GM23338 (cell line): ENCODE data around the gene COMMD2. TPM values are rescaled to one million over a fixed set of nuclear protein-coding genes. Genes with fewer than 3 reads are reported as not detected.
A peak's percentile ranks its signal among the peaks of the same experiment; 100 is the strongest.

ENCODE experiments used
- ATAC-seq: fragments of 200-7000 bp; cut with Tn5 transposase; 3 replicates; pipeline ENCODE4 v1.9.1; 2020
- DNase-seq: peaks from one replicate; pipeline ENCODE4 v3.0.0-alpha.2; 2015; ENCODE audit warnings: low spot score
- H2AFZ ChIP-seq: fragments of 200-600 bp; sonication (generic); 2 replicates; pipeline ENCODE4 v1.8.0; 2016; ENCODE audit warnings: antibody characterized with exemption, mild to moderate bottlenecking, moderate library complexity
- H3F3A ChIP-seq: fragments of 200-600 bp; sonication (generic); replicated peaks from 2 replicates; pipeline ENCODE4 v1.8.0; 2017; ENCODE audit warnings: antibody characterized with exemption, mixed run types, low read depth
- H3K27ac ChIP-seq: fragments of 200-600 bp; sonication (generic); 2 replicates; pipeline ENCODE4 v1.6.1; 2016; ENCODE audit warnings: low read depth
- H3K27me3 ChIP-seq: fragments of 200-600 bp; sonication (generic); 2 replicates; pipeline ENCODE4 v1.8.0; 2016; ENCODE audit warnings: mild to moderate bottlenecking, mixed run types, moderate library complexity; ENCODE audit not compliant: insufficient read depth
- H3K36me3 ChIP-seq: fragments of 200-600 bp; sonication (generic); 2 replicates; pipeline ENCODE4 v1.8.0; 2016; ENCODE audit warnings: mild to moderate bottlenecking; ENCODE audit not compliant: insufficient read depth
- H3K4me1 ChIP-seq: fragments of 200-600 bp; sonication (generic); 2 replicates; pipeline ENCODE4 v1.8.0; 2016; ENCODE audit warnings: mild to moderate bottlenecking, moderate library complexity; ENCODE audit not compliant: insufficient read depth
- H3K4me2 ChIP-seq: fragments of 200-600 bp; sonication (generic); 2 replicates; pipeline ENCODE4 v1.7.1; 2017; ENCODE audit warnings: mixed run types
- H3K4me3 ChIP-seq: fragments of 200-600 bp; sonication (generic); 2 replicates; pipeline ENCODE4 v1.6.1; 2016; ENCODE audit warnings: mixed run types
- H3K79me2 ChIP-seq: fragments of 200-600 bp; sonication (generic); replicated peaks from 2 replicates; pipeline ENCODE4 v1.8.0; 2017; ENCODE audit warnings: mild to moderate bottlenecking; ENCODE audit not compliant: insufficient read depth
- H3K9me2 ChIP-seq: fragments of 200-600 bp; sonication (generic); 2 replicates; pipeline ENCODE4 v1.8.0; 2017; ENCODE audit not compliant: insufficient read depth
- H4K20me1 ChIP-seq: fragments of 200-600 bp; sonication (generic); replicated peaks from 2 replicates; pipeline ENCODE4 v1.8.0; 2017; ENCODE audit warnings: mild to moderate bottlenecking; ENCODE audit not compliant: insufficient read depth
- H3K27ac Mint-ChIP-seq: 2 replicates; pipeline ENCODE4 v1.8.0; 2020; ENCODE audit warnings: inconsistent platforms, mild to moderate bottlenecking, moderate library complexity, mixed read lengths
- H3K27me3 Mint-ChIP-seq: 3 replicates; pipeline ENCODE4 v1.8.0; 2022; ENCODE audit warnings: low read depth, mild to moderate bottlenecking, moderate library complexity, mixed read lengths, inconsistent platforms; ENCODE audit not compliant: insufficient read depth, poor library complexity
- H3K36me3 Mint-ChIP-seq: 3 replicates; pipeline ENCODE4 v1.8.0; 2021; ENCODE audit warnings: low read depth, mild to moderate bottlenecking, inconsistent platforms, moderate library complexity, mixed read lengths
- H3K4me1 Mint-ChIP-seq: 3 replicates; pipeline ENCODE4 v1.8.0; 2020; ENCODE audit warnings: mild to moderate bottlenecking, inconsistent platforms, mixed read lengths
- H3K4me3 Mint-ChIP-seq: 3 replicates; pipeline ENCODE4 v1.8.0; 2021; ENCODE audit warnings: moderate library complexity, mild to moderate bottlenecking, inconsistent platforms, mixed read lengths
- H3K9me3 Mint-ChIP-seq: 3 replicates; pipeline ENCODE4 v1.8.0; 2020; ENCODE audit warnings: moderate library complexity, mild to moderate bottlenecking, inconsistent platforms, mixed read lengths
- EZH2phosphoT487 ChIP-seq: fragments of 200-600 bp; sonication (generic); IDR thresholded peaks from one replicate; pipeline ENCODE4 v1.8.1; 2018; ENCODE audit warnings: antibody characterized with exemption; ENCODE audit not compliant: unreplicated experiment
- NANOG ChIP-seq: IDR thresholded peaks from 2 replicates; pipeline ENCODE4 v1.6.1; 2016; ENCODE audit warnings: antibody characterized with exemption, borderline replicate concordance
- POLR2AphosphoS5 ChIP-seq: IDR thresholded peaks from 2 replicates; pipeline ENCODE4 v1.6.1; 2016; ENCODE audit warnings: antibody characterized with exemption, low read depth
- polyA plus RNA-seq: library from polyadenylated mRNA; unstranded; fragments of >200 nt; fragmentation: Nextera tagmentation; extraction: Ambion mirVana; gene quantifications from 2 replicates; pipeline ENCODE4 v1.2.1, GENCODE V29; 2016
- total RNA-seq: library from RNA; depleted of rRNA; stranded (reverse); fragments of >200 nt; shearing (Covaris generic); gene quantifications from 2 replicates; pipeline ENCODE4 v1.2.3, GENCODE V29; 2014
- TF ChIP-seq, protein P1 (sequence below): IDR thresholded peaks from one replicate; pipeline ENCODE4 v1.6.1; 2018; ENCODE audit warnings: antibody characterized with exemption; ENCODE audit not compliant: unreplicated experiment
- TF ChIP-seq, protein P2 (sequence below): IDR thresholded peaks from 2 replicates; pipeline ENCODE4 v1.6.1; 2016; ENCODE audit warnings: antibody characterized with exemption
- TF ChIP-seq, protein P3 (sequence below): fragments of 250-450 bp; sonication (Bioruptor Pico); IDR thresholded peaks from 2 replicates; pipeline ENCODE4 v1.5.0; 2020; ENCODE audit warnings: mild to moderate bottlenecking, moderate library complexity
- TF ChIP-seq, protein P4 (sequence below), 2 experiments: fragments of 200-600 bp in 1 of 2; sonication (generic) in 1 of 2; conservative IDR thresholded peaks; 2 replicates each; pipeline versions ENCODE4 v1.5.1 to v1.6.1; 2016 to 2017; ENCODE audit warnings: antibody characterized with exemption in 2 of 2, low read depth in 2 of 2, mild to moderate bottlenecking in 2 of 2, moderate library complexity in 1 of 2

COMMD2 gene
- total and polyA plus RNA-seq, 2 experiments from 2014 or later, result 55.5 to 61.1 TPM

DNA sequence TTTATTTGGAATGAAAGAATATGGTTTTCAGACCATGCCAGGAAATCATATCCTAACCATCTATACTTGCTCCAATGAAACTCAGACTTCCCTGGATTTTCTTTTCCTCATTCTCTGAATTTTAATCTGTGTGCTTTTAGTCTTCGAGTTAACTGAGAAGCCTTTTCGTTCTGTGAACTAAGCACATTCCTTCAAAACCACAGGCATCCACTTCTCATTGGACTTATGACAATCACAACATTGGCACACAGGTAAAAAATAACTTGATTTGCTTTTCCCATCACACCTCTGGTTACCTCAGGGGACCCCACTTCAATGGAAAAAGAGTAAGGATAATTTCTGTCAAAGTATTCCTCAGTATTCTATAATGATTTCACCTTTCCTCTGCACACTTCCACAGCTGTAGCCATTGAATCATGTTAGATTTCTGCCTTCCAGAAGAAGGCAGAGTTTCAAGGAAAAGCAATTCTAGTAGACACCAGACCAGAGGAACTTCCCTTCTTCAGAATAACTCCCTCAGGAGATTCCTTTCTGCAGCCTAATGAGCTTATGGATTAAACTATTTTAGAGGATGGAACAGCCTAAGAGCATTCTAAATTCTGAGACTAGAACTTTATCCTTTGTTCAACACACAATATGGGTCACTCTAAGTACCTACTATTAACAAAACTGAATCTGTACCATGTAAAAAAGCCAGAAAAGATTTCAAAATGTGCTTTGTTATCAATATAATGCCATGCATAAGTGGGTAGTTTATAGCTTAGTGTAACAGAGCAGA lies 15.9 kb downstream of the COMMD2 start:
- Histone ChIP-seq H3K4me2 (no peak overlapping the region), H4K20me1 (no peaks in the 10 kb centered on the region), H3K79me2 (no peaks in the 10 kb centered on the region), H3K36me3 (no peaks in the 10 kb centered on the region), H3K4me3 (no peak overlapping the region), H3F3A (no peaks in the 10 kb centered on the region), H2AFZ (no peak overlapping the region), H3K9me2 (no peaks in the 10 kb centered on the region), H3K4me1 (no peaks in the 10 kb centered on the region), H3K27ac (no peak overlapping the region), H3K27me3 (no peaks in the 10 kb centered on the region)
- Mint-ChIP-seq H3K36me3 (peaks cover 9% of the 10 kb centered on the region), H3K4me1 (no peaks in the 10 kb centered on the region), H3K4me3 (no peak overlapping the region), H3K9me3 (no peaks in the 10 kb centered on the region), H3K27me3 (no peaks in the 10 kb centered on the region), H3K27ac (no peak overlapping the region)
- ATAC-seq (no peak), DNase-seq (no peak)
- TF ChIP-seq NANOG, result no peak
- TF ChIP-seq POLR2AphosphoS5, result no peak

DNA sequence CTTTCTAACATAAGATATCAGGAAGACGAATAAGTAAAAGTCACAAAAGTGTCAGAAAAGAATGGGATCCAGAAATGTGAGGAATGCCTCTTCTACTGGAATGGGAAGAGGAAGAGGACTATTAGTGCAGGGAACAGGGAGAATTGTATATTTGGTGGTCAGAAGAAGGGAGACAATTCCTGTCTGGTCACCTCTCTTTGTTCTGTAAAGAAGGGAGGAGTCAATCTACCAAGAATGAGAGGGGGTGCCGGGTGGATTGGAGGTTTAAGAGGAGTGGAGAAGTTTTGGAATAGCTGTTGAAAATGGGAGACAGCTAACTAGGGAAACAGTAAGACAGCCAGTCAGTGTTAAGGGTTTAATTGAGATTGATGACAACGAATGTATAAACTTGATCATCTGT lies 20.1 kb downstream of the COMMD2 start:
- Histone ChIP-seq H3K27ac (no peak overlapping the region), H3K79me2 (no peaks in the 10 kb centered on the region), H3K4me3 (no peak overlapping the region), H3K9me2 (no peaks in the 10 kb centered on the region), H4K20me1 (no peaks in the 10 kb centered on the region), H3K4me1 (no peaks in the 10 kb centered on the region), H2AFZ (no peak overlapping the region), H3K4me2 (no peak overlapping the region), H3F3A (no peaks in the 10 kb centered on the region), H3K27me3 (no peaks in the 10 kb centered on the region), H3K36me3 (no peaks in the 10 kb centered on the region)
- Mint-ChIP-seq H3K4me1 (no peaks in the 10 kb centered on the region), H3K27ac (no peak overlapping the region), H3K9me3 (no peaks in the 10 kb centered on the region), H3K27me3 (no peaks in the 10 kb centered on the region), H3K4me3 (no peak overlapping the region), H3K36me3 (no peaks in the 10 kb centered on the region)
- TF ChIP-seq EZH2phosphoT487, result no peak
- TF ChIP-seq, protein P1, sequence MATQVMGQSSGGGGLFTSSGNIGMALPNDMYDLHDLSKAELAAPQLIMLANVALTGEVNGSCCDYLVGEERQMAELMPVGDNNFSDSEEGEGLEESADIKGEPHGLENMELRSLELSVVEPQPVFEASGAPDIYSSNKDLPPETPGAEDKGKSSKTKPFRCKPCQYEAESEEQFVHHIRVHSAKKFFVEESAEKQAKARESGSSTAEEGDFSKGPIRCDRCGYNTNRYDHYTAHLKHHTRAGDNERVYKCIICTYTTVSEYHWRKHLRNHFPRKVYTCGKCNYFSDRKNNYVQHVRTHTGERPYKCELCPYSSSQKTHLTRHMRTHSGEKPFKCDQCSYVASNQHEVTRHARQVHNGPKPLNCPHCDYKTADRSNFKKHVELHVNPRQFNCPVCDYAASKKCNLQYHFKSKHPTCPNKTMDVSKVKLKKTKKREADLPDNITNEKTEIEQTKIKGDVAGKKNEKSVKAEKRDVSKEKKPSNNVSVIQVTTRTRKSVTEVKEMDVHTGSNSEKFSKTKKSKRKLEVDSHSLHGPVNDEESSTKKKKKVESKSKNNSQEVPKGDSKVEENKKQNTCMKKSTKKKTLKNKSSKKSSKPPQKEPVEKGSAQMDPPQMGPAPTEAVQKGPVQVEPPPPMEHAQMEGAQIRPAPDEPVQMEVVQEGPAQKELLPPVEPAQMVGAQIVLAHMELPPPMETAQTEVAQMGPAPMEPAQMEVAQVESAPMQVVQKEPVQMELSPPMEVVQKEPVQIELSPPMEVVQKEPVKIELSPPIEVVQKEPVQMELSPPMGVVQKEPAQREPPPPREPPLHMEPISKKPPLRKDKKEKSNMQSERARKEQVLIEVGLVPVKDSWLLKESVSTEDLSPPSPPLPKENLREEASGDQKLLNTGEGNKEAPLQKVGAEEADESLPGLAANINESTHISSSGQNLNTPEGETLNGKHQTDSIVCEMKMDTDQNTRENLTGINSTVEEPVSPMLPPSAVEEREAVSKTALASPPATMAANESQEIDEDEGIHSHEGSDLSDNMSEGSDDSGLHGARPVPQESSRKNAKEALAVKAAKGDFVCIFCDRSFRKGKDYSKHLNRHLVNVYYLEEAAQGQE, result no peak
- TF ChIP-seq, protein P2, sequence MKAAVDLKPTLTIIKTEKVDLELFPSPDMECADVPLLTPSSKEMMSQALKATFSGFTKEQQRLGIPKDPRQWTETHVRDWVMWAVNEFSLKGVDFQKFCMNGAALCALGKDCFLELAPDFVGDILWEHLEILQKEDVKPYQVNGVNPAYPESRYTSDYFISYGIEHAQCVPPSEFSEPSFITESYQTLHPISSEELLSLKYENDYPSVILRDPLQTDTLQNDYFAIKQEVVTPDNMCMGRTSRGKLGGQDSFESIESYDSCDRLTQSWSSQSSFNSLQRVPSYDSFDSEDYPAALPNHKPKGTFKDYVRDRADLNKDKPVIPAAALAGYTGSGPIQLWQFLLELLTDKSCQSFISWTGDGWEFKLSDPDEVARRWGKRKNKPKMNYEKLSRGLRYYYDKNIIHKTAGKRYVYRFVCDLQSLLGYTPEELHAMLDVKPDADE, result no peak
- TF ChIP-seq, protein P3, sequence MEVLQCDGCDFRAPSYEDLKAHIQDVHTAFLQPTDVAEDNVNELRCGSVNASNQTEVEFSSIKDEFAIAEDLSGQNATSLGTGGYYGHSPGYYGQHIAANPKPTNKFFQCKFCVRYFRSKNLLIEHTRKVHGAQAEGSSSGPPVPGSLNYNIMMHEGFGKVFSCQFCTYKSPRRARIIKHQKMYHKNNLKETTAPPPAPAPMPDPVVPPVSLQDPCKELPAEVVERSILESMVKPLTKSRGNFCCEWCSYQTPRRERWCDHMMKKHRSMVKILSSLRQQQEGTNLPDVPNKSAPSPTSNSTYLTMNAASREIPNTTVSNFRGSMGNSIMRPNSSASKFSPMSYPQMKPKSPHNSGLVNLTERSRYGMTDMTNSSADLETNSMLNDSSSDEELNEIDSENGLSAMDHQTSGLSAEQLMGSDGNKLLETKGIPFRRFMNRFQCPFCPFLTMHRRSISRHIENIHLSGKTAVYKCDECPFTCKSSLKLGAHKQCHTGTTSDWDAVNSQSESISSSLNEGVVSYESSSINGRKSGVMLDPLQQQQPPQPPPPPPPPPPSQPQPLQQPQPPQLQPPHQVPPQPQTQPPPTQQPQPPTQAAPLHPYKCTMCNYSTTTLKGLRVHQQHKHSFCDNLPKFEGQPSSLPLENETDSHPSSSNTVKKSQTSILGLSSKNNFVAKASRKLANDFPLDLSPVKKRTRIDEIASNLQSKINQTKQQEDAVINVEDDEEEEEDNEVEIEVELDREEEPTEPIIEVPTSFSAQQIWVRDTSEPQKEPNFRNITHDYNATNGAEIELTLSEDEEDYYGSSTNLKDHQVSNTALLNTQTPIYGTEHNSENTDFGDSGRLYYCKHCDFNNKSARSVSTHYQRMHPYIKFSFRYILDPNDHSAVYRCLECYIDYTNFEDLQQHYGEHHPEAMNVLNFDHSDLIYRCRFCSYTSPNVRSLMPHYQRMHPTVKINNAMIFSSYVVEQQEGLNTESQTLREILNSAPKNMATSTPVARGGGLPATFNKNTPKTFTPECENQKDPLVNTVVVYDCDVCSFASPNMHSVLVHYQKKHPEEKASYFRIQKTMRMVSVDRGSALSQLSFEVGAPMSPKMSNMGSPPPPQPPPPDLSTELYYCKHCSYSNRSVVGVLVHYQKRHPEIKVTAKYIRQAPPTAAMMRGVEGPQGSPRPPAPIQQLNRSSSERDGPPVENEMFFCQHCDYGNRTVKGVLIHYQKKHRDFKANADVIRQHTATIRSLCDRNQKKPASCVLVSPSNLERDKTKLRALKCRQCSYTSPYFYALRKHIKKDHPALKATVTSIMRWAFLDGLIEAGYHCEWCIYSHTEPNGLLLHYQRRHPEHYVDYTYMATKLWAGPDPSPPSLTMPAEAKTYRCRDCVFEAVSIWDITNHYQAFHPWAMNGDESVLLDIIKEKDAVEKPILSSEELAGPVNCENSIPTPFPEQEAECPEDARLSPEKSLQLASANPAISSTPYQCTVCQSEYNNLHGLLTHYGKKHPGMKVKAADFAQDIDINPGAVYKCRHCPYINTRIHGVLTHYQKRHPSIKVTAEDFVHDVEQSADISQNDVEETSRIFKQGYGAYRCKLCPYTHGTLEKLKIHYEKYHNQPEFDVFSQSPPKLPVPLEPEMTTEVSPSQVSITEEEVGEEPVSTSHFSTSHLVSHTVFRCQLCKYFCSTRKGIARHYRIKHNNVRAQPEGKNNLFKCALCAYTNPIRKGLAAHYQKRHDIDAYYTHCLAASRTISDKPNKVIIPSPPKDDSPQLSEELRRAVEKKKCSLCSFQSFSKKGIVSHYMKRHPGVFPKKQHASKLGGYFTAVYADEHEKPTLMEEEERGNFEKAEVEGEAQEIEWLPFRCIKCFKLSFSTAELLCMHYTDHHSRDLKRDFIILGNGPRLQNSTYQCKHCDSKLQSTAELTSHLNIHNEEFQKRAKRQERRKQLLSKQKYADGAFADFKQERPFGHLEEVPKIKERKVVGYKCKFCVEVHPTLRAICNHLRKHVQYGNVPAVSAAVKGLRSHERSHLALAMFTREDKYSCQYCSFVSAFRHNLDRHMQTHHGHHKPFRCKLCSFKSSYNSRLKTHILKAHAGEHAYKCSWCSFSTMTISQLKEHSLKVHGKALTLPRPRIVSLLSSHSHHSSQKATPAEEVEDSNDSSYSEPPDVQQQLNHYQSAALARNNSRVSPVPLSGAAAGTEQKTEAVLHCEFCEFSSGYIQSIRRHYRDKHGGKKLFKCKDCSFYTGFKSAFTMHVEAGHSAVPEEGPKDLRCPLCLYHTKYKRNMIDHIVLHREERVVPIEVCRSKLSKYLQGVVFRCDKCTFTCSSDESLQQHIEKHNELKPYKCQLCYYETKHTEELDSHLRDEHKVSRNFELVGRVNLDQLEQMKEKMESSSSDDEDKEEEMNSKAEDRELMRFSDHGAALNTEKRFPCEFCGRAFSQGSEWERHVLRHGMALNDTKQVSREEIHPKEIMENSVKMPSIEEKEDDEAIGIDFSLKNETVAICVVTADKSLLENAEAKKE (CRISPR knock-in tag), result no peak
- TF ChIP-seq, protein P4, sequence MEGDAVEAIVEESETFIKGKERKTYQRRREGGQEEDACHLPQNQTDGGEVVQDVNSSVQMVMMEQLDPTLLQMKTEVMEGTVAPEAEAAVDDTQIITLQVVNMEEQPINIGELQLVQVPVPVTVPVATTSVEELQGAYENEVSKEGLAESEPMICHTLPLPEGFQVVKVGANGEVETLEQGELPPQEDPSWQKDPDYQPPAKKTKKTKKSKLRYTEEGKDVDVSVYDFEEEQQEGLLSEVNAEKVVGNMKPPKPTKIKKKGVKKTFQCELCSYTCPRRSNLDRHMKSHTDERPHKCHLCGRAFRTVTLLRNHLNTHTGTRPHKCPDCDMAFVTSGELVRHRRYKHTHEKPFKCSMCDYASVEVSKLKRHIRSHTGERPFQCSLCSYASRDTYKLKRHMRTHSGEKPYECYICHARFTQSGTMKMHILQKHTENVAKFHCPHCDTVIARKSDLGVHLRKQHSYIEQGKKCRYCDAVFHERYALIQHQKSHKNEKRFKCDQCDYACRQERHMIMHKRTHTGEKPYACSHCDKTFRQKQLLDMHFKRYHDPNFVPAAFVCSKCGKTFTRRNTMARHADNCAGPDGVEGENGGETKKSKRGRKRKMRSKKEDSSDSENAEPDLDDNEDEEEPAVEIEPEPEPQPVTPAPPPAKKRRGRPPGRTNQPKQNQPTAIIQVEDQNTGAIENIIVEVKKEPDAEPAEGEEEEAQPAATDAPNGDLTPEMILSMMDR (conservative IDR thresholded peaks at IDR 0.05; ENCODE audit: low read depth in 2 of 2), result no peak
- no peak for ATAC-seq
- DNase-seq, result peak; percentile 26
